NCI-H526 treated with DMSO at 0.1 percent for 48 hours (cell line): ENCODE data around the gene BRI3.
A peak's percentile ranks its signal among the peaks of the same experiment; 100 is the strongest.

Experiments used
- DNase-seq: peaks from one replicate; lab custom pipeline; 2025; lab: John Stamatoyannopoulos, UW

BRI3 gene, protein sequence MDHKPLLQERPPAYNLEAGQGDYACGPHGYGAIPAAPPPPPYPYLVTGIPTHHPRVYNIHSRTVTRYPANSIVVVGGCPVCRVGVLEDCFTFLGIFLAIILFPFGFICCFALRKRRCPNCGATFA

DNA sequence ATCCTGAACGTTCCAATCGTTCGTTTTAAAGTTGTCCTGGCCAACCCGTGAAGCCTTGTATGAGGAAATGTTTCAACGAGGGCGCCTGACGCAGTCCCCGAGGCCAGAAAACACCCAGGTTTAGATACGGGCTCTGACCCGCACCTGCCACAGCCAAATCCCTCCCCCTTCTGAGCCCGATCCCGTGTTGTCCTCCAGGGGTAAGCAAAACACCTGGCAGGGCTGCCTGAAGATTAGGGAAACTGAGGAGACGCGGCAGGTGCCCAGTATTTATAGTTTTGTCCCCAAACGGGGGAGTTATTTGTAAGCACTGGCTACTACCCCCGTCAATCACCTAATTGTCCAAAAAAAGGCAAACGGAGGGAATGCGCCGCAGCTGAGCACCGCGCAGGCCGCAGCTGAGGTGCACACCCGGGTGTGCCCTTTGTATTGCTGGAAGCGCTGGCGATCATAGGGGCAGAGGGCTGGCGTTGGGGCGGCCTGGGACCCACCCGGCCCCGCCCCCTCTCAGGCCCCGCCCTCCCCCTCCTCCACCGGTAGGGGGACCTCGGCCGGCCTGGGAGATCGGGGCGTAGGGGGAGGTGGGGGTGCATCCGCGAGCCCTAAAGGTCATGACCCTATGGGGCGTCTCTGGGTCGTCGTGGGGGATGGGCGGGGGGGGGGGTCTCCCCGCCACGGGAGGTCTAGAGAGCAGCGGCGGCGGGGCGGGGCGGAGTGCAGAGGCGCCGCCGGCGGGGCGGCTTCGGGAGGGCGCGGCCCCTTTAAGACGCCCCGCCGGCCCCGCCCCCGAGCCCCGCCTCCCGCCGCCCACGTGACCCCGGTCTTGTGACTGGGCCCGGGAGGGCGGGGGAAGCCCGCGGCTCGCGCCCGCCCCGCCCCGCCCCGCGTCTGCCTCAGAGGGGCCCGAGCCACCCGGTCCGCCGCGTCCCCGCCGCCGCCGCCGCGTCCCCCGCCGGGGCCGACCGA is at the start of gene BRI3:
Gene BRI3, plus strand, starts transcription at position 896 of the 966 bp plus-strand sequence. CDS start 110 bp downstream, outside the sequence.
- peak; percentile 86 for DNase-seq

DNA sequence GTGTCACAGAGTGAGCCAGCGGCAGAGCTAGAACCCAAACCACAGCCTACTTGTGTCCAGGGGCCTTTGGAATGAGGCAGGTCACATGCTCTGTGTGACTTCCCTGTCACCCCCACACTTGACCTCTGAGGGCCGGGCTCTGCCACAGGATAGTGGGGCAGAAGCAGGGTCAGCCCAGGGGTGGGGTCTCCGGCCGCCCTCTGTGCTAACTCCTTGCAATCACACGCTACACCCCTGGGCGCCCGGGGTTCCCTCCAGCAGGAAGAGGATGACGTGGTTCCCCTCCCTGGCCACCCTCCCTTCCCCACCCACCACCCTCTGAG is 49.3 kb upstream of the BRI3 start:
- DNase-seq, result no peak

DNA sequence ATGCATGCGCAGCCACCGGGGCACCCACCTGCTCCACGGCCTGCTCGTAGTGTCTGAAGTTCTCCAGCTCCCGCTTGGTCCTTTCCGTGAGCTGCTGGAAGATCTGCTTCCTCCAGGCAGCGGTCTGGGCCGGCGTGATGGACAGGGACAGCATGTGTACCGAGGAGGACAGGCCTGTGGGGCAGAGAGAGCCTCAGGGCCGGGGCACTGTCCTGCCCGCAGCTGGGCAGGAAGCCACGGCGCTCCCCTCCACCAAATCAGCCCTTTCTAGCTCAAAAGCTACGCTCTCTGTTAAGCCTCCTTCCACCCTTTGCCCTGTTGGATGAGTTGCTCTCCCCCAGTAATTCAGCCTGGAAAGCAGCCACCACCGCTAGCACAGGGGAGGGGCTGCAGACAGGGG is 48.7 kb upstream of the BRI3 start:
- no peak for DNase-seq

DNA sequence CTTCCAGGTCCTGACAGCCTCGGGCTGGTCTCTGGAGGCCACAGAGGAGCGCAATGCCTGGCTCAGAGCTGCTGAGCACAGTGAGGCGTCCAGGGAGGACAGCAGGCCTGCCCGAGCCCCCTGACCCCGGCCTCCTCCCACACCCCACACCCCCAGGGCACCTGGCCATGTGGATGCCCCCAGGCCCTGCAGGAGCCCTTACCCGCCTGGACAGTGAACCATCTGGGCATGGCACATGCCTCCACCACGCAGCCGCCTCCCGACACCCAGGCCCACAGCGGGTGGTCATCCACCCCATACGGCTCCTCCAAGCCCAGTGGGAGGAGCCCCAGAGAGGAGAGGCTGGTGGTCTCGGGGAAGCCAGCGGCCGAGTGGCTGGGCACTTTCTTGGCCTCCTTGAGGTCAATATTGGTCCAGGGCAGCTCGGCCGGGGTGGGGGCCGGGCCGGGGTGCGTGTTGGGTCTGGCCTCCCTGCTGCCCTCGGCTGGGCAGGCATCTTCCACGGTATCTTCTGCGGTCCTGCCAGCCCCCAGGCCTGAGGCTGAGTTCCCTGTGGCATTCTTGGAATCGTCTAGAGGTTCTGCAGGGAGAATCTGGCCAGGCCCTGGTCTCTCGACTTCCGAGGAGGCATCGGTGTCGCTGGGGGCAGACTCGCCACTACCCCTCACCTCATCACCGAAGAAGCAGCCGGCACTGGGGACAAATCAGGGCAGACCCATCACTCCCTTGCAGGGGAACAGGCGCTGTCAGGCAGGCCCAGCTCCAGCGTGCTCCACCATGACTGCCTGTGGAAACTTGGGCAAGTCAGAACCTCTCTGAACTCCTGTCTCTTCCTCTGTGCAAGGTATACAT is 48.0 kb upstream of the BRI3 start:
- DNase-seq, result no peak

DNA sequence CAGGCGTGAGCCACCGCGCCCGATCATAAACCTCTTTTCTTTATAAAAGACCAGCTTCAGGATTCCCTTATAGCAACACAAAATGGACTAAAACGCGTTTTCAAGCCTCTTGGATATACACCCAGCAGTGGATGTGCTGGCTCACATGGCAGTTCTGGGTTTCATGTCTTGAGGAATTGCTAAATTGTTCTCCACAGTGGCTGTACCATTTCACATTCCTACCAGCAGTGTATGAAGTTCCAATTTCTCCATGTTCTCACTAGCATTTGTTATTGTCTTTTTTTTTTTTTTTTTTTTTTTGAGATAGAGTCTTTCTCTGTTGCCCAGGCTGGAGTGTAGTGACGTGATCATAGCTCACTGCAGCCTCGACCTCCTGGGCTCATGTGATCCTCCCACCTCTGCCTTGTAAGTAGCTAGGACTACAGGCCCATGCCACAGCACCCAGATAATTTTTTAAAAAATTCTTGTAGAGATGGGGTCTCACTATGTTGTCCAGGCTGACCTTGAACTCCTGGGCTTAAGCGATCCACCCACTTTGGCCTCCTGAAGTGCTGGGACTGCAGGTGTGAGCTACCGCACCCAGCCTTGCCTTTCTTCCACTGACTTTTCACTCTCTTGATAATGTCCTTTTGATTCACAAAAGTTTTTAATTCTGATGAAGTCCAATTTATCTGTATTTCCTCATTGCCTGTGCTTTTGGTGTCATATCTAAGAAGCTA is 46.9 kb upstream of the BRI3 start:
- DNase-seq, result no peak

DNA sequence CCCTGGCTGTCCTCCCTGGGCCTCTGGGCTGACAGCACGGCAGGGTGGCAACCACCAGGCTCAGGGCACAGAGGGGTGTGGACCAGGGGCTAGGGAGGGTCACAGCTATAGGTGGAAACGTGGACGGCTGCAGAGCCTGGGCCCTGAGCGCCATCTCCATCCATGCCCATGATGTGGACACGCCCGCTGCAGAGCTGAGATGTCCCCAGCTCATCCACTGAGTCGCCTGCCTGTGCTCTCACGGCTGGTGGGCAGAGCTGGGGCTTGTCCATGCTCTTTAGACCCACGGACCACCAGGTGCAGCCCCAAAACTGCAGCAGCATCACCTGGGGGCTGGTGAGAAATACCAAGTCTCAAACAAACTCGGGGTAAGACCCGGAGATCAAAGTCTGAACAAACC is 45.6 kb upstream of the BRI3 start:
- DNase-seq, result no peak

DNA sequence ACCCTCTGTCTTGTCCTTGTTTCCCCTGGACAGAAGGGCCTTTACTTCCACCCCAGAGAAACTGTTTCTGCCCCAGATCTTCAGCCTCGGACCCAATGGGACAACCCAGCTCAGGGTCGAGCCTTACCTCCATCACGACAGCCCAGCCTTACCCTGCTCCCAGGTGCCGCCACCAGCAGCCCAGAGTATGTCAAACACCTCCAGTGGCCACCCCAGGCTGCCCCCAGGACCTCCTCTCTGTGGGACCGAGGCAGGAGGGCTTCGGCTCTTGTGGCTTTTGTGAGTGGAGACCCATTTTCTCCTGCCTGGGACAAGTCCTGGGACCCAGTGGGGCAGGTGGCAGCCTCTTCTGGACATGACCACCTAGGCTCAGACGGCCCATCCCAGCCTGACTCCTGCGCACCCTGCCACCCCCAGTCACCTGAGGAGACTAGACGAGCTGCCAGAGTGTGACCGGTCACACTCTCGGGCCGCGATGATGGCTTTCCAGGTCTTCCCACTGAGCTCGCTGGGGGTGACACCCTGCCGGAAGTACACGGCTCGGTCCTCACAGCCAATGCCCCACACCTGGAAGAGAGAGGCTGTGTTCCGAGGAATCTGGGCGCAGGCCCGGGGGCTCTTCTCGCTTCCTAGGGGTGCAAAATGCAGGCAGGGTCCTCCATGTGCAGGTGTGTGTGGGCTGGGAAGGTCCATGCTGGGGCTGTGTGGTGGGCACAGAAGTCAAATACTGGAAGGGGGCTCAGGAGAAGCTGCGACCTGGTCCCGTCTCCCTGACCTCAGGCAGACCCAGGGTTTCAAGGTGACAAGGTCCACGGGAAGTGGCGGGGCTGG is 44.9 kb upstream of the BRI3 start:
- no peak for DNase-seq

DNA sequence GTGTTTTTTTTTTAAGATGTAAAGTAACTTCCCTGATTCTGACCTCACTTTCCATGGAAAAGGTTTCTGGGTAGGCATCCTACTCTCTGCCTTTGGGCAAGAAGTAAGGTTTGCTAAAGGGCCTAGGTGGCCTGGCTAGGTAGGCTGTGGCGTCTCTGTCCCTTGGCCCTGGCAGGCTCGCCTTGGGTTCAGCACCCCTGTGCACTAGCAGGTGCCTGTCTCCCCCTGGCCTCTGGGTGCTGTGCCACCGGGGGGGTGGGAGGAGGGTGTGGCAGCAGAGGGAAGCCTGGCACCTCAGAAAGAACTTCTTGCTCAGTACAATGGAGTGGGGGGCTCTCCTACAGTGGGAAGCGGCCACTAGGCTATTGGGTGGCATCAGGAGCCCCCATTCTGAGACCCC is 43.4 kb upstream of the BRI3 start:
- no peak for DNase-seq

DNA sequence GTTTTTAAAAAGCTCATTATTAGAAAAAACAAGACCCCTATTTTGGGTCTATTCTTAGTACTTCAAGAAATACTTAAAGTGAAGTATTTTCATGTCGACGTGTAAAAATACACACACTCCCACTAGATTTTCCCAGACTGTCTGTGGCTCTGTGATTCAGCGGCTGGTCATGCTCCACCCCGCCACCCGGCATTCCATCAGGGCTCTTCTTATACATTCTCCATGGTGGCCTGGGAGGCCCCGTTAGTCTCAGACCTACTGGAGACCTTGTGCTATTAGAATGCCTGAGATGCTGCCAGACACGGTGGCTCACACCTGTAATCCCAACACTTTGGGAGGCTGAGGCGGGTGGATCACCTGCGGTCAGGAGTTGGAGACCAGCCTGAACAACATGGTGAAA is 42.5 kb upstream of the BRI3 start:
- DNase-seq, result no peak

DNA sequence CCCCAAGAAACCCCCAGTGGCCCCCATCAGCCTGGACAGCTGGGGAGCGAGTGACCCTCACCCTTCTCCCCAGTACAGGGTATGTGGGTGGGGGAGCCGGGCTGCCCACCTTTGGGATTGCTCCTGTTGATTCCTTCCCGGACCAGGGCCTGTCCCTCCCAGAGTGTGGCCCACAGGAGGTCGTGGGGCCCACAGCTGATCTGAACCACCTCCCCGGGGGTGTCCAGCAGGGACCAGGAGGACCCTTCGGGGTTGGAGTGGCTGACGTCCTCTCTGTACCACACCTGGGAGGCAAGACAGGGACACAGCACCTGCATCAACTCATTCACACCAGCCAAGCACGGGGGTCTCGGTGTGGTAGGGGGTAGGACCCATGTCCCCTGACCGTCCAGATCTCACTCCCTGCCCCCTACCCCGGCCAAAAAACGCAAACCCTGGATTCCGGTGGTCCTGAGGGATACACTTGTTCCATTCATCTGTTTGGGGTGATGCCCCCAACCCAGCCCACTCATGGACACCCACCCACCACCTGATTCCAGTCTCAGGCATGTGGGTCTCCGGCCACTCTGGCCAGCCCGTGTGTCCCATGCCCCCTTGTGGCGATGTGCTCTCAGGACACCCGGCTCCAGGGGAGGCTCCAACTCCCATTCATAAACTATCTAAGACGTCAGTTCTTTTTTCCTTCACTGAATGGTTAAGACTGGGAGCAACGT is 40.4 kb upstream of the BRI3 start:
- no peak for DNase-seq

DNA sequence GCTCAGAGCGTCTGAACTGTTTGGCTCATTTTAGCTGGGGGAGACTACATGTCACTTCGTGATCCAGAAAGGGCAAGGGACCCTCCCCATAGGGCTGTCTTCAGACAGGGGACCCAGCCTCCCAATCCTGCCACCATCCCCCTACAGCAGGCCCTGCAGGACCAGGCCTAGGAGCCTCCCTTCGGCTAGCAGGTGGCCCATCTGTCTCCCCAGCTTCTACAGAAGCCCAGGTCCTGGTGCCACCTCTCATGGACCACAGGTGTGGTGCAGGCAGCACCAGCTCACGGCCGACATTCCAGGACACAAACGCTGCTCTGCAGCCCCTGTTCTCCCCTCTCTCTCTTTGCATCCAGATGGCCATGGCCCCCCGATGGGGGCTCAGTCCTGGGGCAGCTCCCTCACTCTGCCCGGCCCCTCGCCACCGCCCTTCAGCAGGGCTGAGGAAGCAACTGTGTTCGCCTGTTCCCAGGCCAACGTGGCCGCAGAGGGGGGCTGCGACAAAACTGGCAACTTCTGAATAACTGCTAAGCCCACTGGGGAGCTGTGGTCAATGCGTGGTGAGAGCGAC is 39.7 kb upstream of the BRI3 start:
- DNase-seq, result no peak

DNA sequence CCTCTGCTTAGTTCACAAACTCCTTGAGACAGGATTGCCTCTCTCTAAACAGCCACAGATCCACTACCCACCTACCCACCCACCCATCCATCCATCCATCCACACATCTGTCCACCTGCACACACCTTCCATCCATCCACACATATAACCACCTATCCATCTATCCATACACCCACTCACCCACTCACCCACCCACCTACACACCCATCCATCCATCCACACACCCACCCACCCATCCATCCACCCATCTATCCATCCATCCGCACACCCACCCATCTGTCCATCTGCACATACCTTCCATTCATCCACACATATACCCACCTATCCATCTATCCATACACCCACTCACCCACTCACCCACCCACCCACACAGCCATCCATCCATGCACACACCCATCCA is 39.1 kb upstream of the BRI3 start:
- no peak for DNase-seq

DNA sequence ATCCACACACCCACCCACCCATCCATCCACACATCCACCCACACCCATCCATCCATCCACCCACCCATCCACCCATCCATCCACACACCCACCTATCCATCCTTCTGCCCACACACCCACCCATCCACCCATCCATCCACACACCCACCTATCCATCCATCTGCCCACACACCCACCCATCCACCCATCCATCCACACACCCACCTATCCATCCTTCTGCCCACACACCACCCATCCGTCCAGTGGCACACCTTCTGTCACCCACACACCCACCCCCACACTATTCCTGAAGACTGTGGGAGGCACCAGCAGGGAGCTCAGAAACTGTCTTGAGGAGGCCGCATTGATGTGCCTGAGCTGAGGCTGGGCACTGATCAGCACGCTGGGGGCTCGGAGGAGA is 38.6 kb upstream of the BRI3 start:
- DNase-seq, result no peak

DNA sequence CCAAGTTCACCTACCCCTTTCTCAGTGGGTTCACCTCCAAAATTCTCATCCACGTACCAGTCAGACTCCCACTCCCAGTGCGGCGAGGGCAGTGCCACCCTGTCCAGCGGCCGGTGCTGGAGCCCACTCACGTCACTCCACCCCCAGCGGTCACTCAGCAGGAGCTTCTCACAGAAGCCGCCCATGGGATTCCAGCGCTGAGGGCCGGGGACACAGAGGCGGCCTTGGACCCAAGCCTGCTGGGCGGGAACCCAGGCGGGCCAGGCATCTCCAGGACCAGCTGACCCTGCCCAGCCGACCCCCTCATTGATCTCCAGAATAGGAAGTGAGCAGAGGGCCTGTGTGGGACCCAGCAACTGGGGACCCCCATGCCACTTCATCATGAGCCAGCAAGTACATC is 36.6 kb upstream of the BRI3 start:
- no peak for DNase-seq

DNA sequence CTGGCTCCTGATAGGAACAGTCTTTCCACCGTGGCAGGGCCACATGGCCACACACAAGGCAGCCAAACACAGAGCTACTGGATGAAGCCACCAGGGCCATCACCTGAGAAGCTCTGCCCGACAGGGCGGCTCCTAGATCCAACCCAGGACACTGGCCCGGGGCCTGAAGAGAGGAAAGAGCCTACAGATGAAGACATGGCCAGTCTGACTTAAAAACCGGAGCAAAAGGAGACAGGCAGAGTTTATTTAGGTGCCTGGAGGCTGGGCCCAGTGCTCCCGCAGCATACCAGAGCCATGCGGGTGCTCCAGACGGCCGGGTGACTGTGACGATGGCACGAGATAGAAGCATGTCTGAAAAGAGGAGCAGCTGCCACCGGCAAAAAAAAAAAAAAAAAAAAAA is 33.3 kb upstream of the BRI3 start:
- DNase-seq, result no peak

DNA sequence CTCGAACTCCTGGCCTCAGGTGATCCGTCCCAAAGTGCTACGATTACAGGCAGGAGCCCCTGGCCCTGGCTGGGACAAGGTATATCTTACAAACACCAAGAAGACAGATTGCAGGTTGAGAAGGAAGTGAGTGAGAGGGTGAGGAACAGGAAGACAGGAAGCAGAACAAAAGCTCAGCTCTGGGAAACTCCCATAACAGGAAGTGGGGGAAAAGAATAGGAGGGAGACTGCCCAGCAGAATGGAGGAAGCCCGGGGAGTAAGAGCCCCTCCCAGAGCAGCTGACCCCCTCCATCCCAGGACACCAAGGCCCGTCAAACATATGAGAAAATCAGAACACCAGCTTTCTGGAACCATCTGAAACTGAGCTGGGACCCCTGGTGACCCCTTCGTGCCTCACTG is 32.4 kb upstream of the BRI3 start:
- DNase-seq, result no peak

DNA sequence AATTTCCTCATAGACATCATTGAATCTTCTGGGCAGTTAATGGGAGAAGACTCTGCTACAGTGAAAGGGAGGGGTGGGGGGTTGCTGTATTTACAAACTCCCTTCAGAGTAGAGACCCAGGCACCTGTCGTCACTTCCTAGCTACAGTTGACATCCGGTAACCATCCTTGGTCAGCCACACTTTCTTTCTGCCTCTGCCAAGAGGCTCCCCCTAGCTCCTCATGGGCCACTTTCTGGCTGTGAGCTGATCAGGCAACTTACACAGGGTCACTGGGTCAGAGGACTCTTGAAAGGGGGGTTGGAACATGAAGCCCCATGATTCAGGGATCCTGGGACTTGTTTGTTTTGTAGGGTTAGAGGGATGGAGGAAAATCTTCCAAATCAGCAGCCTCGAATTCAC is 30.7 kb upstream of the BRI3 start:
- no peak for DNase-seq

DNA sequence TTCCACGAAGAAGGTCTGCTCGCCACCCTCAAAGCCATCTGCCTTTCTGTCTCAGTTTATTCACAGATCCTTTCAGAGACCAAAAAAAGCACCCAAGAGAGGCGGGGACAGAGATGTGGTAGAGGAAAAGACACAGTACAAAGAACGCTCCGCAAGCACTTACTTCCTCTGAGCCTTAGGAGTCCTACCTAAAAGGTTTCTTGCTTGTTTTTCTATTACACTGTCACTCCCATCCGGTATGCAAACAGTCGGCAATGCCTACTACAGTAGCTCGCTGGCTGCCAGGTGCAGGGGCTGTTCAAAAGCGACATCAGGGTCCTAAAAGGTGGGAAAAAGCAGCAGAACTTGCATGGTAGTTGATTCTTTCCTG is 30.3 kb upstream of the BRI3 start:
- no peak for DNase-seq

DNA sequence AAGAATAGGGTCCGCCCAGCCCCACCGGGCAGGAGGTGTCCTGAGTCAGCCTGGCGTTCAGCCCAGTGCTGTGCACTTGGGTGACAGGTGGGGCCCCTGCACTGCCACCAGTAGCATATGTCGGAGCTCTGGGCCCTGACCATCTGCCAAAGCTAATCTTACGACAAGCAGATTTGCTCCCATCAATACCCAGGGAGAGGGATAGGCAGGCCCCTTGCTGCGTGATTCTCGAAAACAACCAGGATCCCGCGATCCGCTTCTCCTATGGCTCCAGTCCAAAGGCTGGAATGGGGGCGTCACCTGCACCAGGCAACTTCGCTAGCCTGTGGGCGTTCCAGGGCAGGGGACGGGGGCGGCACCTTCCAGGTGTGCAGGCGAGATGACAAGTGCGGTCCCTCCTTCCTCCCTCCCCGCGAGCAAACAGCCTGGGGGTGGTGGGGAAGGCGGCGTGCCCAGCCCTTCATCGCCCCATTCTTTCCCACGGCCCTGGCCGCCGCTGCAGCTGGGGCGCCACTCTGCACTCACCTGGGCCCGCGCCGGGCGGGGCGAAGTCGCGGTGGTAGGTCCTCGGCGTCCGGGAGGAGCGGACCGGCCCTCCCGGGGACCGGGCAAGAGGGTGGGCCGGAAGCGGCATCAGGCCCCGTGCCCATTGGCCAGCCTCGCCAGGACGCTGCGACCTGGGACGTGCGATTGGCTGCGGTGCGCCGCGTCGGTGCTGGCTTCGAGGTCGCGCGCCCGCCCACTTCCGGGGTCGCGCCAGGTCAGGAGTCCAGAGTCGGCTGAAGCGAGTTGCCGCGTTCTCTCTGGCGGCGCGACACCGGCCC is 29.7 kb upstream of the BRI3 start, which contains the start of gene TECPR1:
Gene TECPR1, minus strand, starts transcription at position 632 of the 824 bp plus-strand sequence. CDS start 6,086 bp downstream, outside the sequence.
- peak; percentile 88 for DNase-seq
